Stimulated activated CD4-positive, alpha-beta T cell treated with anti-CD3 and anti-CD28 coated beads, Interleukin-2, amount 100 ng/mL, for 24 hours (primary cell): ENCODE measurements around the gene RSPH6A.

Experiments
- DNase-seq, 2 donors: peaks; one replicate each; pipeline ENCODE4 v3.0.0-alpha.2; 2020

RSPH6A gene

DNA sequence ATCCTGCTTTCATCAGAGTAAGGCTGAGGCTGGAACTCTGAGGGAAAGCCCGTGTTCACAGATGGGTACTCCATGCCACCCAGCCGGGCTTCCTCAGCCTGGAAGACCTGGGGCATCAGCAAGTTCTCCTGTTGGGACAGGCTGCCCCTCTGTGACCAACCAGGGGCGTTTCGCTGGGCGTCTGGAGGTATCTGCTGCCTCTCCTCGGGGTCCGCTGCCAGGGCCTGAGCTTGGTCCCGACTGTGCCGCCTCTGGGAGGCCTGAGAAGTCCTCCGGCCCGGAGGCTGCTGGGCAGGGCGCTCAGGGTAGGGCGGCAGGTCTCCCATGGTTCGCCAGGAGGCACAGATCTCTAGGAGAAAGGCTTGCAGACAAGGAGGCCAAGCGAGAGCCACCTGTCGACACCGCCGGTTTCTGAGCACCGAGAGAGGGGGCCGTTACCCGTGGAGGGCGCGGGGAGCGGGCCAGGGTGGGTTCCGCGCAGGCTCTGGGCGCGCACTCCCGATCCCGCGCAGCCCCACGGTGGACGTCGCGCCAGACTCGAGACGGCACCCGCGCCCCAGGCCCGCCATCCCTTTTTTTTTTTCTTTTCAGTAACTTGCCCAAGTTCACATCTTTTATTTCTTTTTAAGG, at the start of gene RSPH6A:
Gene RSPH6A, minus strand, starts transcription at position 458 of the 630 bp plus-strand sequence. Its CDS starts 132 bp downstream, at position 326.
- no peak for DNase-seq

DNA sequence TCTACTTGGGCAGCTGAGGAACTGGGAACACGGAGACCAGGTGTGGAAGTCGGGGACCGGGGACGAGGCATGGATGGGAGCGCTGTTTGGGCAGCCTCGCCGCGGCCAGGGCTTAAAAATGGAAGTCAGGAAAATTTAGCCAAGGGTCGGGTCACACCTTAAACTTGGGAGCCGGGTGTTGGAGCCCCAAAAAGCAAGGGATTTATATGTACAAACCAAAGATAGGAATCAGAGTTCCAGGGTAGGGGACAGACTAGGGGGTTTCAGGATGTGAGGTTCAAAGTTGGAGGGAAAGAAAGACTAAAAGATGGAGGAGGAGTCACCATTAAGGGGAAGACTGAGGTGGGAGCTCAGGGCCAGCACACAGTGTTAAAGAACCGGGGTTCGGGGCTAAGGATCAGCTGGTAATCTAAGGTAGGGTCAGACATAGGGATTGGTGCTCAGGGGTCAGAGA, 49.5 kb upstream of the RSPH6A start:
- DNase-seq: no peak

DNA sequence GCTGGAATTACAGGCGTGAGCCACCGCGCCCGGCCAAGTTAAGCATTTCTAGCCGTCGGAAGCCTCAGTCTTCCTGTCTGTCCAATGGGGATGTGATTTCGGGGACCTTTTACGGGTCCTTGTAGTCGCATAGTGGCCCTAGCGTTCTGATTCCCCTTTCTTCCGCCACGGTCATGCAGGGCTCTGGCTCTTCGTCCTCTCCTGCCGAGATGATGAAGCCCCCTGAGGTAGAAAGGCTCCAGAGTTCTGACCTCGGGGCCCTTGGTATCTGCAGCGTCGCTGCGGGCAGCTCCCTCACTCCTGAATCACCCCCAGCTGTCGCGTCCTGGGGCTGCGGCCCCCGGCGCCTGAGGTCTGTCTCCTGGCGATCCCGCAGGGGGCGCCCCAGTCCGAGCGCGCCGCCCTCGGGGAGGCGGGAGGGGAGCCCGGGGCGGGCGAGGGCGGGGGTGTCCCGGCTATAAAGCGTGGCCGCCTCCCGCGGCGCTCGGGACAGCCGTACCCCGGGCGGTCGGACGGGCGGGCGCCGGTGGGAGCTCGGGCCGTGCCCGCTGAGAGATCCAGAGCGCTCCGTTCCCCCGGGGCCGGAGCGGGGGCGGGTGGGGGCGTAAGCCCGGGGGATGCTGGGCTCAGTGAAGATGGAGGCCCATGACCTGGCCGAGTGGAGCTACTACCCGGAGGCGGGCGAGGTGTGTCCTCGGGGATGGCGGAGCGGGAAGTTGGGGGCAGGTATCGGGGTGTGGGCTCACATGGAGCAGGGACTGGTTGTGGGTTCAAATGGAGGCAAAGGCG, 48.9 kb upstream of the RSPH6A start, which contains the start of gene FOXA3:
Gene FOXA3, plus strand, starts transcription at position 487 of the 789 bp plus-strand sequence. Its CDS starts 131 bp downstream, at position 618.
- peak; percentile 64 to 68 for DNase-seq

DNA sequence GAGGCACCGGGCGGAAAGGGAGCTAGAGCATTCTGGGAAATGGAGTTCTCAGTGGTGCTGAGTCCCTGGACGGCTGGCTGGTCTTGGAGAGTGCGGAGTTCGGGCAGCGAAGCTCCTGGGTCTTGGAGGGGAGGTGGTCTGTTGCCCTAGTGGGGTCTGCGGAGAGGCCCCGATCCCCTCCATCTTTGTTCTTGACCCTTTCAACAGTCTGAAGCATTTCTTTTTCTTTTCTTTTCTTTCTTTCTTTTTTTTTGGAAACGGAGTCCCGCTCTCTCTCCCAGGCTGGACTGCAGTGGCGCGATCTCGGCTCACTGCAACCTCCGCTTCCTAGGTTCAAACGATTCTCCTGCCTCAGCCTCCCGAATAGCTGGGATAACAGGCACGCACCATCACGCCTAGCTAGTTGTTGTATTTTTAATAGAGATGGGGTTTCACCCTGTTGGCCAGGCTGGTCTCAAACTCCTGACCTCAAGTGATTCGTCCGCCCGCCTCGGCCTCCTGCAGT, 48.3 kb upstream of the RSPH6A start:
- DNase-seq: no peak

DNA sequence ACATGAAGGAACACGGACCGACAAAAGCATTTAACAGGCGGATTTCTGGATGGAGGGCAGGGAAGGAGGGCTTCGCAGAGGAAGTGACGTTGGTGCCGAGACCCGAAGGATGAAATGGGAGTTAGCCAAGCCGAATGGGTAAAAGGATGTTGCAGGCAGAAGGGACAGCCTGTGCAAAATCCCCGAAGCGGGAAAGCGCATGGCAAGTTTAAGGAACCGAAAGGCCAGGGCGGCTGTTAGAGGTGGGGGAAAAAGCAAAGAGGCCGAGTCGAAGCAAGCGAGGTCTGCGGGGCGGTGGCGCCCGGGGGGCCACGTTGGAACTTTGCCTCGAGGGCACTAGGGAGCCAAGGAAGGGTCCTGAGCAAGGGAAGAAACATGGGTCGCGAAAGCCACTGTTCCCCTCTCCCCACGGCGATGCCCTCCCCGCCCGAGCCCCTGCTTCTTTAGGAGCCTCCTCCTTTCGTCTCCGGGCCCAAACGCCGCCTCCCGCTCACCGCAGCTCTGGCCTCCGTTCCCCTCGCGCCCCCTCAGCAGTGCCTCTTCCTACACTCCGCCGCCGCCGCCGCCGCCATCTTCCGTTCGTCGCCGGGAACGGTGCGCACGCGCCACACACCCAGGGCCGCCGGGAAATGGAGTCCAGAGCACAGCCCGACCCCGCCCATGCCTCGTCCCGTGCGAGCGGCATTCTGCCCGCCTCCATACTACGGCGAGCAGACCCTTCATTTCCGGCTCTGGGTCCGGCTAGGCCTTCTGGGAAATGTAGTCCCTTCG, 47.6 kb upstream of the RSPH6A start, which contains the start of gene SYMPK:
Gene SYMPK, minus strand, starts transcription at position 584 of the 771 bp plus-strand sequence. CDS start 8,652 bp downstream, outside the sequence.
- peak; percentile 99 for DNase-seq

DNA sequence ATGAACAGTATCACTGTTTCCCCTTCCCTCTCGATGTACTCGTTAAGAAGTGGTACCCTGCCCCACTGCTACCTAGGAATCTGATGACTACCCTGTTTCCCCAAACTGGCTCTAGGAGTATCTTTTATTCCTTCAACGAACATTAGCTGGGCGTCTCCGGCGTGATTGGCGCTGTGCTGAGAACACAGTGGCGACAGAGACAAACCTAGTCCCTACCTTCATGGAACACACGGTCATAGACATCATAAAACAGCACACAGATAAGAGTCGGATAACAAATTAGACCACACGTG, 47.1 kb upstream of the RSPH6A start:
- DNase-seq: no peak

DNA sequence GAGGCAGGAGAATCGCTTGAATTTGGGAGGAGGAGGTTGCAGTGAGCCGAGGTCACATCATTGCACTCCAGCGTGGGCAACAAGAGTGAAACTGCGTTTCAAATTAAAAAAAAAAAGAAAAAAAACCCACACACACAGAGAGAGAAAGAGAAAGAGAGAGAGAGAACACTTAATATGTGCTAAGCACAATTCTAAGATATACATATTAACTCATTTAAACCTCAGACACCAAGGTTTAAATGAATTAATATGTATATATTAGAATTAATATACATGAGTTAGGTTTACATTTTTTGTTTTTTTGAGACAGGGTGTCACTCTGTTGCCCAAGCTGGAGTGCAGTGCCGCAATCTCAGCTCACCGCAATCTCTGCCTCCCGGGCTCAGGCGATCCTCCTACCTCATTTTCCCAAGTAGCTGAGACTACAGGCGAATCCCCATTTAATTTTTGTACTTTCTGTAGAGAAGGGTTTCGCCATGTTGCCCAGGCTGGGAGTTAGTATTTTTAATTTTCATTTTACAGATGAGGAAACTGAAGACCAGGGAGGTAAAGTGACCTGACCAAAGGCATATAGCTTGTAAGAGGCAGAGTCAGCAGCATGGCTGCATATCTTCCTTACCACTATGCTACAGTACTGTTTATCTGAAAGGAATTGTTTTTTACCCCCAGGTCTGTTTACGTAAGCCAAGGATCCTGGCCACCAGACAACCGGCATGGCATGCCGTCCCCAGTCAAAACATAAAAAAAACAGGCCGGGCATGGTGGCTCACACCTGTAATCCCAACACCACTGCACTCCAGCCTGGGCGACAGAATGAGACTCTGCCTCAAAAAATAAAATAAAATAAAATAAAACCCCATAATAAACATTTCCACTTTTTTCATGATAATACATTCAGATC, 45.5 kb upstream of the RSPH6A start:
- DNase-seq: no peak

DNA sequence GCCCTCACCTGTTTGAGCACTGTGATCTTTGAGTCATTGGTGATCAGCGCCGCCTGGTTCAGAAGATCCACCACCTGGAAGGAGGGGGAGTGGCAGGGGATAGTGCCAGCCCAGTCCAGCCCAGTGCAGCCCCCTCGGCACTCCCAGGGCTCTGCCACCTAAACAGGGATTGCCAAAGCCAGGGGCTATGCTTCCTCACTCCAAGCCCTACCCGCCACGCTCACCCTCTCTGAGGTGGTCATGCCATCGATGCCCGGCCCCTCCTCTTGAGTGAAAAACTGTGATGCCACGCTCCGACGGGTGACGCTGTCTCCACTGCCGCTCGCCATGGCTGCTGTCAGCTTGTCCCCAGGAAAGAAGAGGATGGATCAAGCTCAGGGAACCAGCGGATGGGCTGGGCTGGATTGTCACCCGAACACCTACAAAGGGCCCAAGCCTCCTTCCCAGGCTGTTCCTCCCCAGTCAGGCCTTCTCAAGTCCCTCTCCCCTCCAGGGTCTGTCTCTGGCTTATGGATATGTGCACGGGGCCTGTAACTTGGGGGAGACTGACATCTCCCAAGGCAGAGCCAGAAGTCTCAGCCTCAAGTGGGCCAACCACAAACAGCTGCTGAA, 39.2 kb upstream of the RSPH6A start:
- no peak for DNase-seq

DNA sequence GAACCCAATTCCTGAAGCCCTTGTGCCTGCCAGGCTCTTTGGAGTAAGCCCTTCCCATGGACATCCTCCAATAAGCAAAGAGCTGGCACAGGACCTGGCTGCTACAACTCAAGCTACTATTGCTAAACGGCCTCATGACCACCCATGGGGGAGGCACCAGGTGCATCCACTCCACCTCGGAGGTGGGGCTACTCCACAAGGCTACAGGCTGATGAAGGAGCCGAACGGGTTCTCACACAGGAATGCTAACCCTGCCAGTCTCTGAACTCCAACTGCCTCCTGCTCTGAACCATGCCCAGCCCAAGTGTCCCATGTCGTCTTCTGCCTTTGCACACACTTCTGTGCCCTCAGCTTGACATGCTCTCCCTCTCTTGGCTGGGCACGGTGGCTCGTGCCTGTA, 37.9 kb upstream of the RSPH6A start:
- DNase-seq: no peak

DNA sequence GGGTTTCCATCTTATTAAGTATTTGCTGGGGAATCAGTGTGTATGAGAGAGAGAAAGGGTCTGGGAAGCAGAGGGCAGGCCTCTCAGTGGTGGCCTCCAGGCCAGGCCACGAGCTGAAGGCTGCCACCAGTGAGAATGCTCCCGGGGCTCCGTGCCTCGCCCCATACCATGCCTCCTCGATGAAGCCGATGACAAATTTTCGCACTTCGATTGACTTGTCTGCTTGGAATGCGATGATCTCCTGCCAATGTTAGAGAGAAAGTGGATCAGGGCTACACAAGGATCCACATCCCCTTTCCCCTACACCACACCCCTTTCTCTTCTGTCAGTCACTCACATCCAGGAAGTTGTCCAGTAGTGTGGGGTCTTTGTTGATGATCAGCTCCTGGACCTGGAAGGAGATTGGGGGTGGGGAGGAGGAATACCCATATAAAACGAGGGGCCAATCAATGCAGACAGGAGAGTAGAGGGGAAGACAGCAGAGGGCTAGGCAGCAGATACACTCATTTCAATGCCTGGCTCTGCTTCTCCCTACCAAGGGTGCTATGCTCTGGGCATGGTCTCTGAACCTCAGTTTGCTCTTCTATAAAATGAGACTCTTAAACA, 37.1 kb upstream of the RSPH6A start:
- DNase-seq: no peak

DNA sequence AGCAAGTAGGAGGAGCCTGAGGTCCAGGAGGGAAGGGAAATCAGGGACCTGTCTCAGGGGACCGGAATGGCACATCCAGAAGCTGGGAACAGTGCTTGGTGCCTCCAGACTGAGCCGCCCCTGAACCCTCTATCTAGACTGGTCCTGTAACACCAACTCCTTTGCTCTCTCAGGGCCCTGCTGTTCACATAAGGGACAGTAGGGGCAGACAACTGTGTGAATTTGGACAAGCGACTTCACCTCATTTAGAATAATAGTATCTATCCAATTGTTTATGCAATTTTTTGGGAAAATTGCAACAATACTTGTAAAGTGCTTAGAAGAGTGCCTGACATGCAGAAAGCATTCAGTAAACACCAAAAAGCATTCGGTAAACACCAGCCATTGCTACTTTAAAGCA, 33.8 kb upstream of the RSPH6A start:
- no peak for DNase-seq

DNA sequence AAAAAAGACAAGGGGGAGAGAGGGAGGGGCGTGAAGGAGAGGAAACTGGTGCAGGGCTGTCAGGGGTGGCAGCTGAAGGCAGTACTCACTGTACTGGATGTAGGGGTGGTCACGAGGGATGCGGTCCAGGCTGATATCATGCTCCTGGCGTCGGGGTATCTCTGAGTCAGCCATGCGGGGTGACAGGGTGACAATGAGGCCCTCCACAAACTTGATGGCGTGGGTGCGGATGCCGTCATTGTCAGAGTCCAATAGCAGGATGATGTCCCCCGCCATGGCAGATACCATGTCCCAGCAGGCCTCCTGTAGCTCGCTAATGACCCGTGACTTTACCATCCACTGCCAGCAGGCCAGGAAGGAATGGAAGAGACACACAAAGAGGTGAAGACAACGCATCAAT, 32.6 kb upstream of the RSPH6A start:
- DNase-seq: no peak

DNA sequence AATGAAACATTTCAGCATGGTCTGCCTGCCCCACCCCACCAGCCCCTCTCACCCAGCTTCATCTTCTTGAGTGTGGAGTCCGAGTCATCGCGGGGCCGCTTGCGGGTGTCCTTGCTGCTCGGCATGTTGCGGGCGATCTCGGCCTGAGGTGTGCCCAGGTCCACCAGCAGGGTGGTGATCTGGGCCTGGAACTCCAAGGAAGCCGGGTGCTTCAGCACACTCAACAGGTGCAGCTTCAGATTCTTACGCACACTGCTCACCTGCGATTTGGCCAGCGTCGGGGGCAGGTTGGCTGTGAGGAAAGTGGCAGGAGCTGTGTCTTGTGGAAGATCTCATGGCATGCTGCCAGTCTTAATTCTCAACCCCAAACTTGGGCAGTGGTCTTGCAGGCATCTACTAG, 27.1 kb upstream of the RSPH6A start:
- no peak for DNase-seq

DNA sequence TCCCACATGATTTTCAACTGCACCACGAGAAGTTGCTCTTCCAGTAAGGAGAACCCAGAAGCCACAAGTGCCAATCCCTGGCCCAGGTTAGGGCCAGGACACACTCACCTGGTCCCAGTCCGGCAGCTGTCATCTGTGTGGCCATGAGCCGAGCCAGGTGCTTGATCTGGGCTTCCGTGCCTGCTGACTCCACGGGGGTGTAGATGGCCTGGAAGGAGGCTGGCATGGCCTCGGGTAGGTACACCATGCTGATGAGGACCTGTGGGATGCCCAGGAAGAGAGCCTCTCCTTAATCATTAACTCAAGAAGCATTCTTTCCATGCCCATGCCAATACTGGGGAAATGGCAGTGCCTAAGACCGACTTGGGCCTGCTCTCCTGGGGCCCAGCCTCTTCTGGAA, 19.9 kb upstream of the RSPH6A start:
- no peak for DNase-seq

DNA sequence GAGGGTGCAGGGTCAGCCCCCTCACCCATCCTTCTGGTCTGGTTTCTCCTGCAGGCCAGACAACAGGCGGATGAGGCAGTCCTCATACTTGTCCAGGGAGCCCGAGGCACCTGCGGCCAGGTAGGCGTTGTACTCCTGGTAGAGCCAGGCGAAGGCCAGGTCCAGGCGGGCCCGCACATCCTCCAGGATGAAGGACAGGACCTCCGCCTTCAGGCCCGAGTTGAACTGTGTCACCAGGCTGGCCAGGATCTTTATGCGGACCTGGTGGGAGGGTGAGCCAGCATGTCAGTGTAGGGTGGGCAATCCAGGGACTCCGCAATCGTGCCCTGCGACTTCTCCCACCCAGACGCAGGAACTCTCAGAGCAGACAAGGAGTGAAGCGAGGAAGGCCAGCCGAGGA, 13.8 kb upstream of the RSPH6A start:
- no peak for DNase-seq

DNA sequence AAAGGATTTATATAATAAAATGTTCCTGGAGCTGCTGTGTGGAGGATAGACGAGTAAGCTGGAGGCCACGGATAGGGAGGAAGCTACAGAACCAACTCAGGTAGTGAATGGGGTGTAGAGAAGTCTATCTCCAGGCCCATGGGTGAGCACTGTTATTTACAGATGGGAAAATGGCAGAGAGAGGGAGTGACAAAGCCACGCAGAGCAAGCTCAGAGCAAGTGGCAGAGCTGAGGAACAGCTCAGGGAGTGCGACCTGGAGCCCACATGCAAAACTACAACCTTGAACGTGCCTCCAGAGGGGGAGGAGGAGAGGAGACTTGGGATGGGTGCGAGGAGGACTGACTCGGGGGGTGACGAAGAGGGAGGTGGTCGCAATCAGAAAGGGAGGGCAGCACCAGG, 13.4 kb upstream of the RSPH6A start:
- no peak for DNase-seq

DNA sequence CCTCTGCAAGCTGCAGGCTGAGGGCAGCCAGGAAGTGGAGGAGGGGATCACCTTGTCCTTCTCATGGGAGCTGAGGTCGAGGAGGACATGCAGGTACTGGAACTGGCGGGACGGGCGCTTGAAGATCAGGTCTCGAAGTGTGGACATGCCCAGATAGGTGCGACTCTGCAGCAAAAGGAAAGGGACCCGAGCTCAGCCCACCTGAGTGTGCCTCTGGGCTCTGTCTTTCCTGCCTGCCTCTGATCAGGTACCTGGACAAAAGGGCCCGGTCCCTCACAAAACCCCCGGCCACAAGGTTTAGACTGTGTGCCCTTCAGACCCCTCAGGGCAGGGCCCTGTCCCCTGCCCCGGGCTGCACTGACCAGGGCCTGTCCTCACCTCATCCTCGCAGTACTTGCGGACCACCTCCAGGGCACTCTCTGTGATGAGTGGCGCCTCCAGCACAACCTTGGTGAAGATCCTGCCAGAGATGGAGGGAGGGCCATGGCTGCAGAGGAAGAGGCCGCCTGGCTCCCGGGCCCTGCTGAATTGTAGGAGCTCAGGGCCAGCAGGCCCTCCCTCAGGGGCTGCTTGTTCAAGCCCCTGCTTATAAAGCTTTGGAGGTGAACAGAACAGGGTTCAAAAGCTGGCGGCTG, 12.5 kb upstream of the RSPH6A start:
- no peak for DNase-seq

DNA sequence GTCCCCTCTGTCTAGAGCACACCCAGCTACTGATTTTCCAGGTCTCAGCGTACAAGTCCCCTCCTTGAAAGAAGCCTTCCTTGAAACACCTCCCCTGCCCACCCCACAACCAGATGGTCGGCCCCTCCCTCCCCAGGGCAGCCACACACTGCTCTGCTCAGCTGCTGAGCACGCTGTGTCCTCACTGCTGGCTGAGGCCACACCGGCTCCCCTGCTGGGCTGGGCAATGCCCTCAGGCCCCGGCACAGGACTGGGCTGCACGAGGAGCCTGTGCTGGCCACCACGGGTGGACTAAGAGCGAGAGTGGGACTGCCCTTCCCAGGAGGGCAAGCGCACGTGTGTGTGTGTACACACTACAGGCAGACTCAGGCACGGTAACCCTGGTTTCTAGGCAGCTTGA, 11.8 kb upstream of the RSPH6A start:
- no peak for DNase-seq

DNA sequence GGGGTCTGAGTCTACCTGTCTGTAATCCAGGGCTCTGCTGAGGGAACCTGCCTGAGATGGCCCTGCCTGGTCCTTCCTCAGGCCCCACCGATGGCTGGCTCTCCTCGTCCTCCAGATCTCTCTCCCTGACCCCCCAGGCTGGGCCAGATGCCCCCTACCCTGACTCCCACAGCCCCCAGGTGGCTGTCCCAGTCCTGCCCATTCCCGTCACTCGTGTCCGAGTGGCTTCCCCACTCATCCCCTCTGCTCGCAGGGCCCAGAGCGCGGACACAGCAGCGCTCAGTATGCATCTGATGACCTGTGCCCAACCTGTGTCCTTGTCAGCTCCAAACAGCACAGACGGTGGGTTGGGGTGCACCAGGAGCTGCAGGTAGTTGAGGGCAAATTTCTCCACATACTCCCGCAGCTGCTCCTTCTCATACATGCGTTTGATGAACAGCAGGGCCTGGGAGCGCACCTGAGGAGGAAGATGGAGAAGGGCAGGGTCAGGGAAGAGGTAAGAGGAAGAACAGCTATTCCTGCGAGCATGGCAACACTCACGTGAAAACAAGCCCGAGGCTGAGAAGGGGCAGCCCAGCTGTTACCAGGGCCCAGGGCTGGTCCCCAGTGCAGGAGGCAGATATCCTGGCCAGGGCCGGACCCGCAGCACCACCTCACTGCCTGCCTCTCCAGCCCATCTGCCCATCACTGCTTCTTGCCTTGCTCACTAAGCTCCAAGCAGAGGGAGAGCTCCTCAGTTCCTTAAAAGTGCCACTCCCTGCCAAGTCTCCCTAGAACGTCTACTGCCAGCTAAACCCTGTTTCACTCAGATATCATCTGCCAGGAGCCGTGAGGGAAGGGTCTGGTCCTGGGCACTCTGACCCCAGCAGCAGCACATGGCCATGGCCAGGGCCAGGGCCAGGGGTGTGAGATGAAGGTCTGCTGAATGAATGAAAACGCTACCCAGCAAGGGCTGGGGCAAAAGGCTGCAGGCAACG, 11.1 kb upstream of the RSPH6A start:
- DNase-seq: no peak

DNA sequence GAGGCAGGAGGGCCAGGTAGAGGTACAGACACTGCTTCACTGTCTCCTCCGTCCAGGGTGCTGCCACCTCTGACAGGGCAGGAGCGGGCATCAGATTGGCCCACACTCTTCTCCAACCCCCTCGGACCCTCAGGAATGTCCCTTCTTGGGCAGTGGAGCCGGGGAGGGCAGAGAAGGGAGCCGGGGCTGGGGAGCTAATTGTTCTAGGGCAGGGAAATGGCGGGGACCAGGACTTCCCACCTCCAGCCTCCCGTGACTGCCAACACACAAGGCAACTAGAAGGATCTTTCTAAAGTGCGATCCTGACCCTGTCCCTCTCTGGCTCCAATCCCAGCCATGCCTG, 10.1 kb upstream of the RSPH6A start:
- DNase-seq: no peak
